Osteocyte (in vitro differentiated cells): ENCODE results near the gene EEPD1. TPM values are rescaled to one million over a fixed set of nuclear protein-coding genes. Genes with fewer than 3 reads are reported as not detected.

Experiments
- DNase-seq: peaks from one replicate; pipeline ENCODE4 v3.0.0; 2021; ENCODE audit warnings: mixed read lengths; ENCODE audit not compliant: unreplicated experiment; ENCODE audit errors: extremely low spot score
- H3K27ac Mint-ChIP-seq: one replicate; pipeline ENCODE4 v1.8.0; 2021; ENCODE audit warnings: mild to moderate bottlenecking, mixed read lengths; ENCODE audit not compliant: unreplicated experiment
- H3K27me3 Mint-ChIP-seq: one replicate; pipeline ENCODE4 v1.8.0; 2021; ENCODE audit warnings: mixed read lengths; ENCODE audit not compliant: unreplicated experiment
- H3K36me3 Mint-ChIP-seq: one replicate; pipeline ENCODE4 v1.8.0; 2021; ENCODE audit warnings: mixed read lengths; ENCODE audit not compliant: unreplicated experiment
- H3K4me1 Mint-ChIP-seq: one replicate; pipeline ENCODE4 v1.8.0; 2021; ENCODE audit warnings: mixed read lengths; ENCODE audit not compliant: unreplicated experiment
- H3K4me3 Mint-ChIP-seq: one replicate; pipeline ENCODE4 v1.8.0; 2021; ENCODE audit warnings: mild to moderate bottlenecking, moderate library complexity, mixed read lengths; ENCODE audit not compliant: unreplicated experiment
- H3K9me3 Mint-ChIP-seq: one replicate; pipeline ENCODE4 v1.8.0; 2021; ENCODE audit warnings: mixed read lengths; ENCODE audit not compliant: unreplicated experiment
- CTCF ChIP-seq: fragments of 200-600 bp; sonication (generic); IDR thresholded peaks from 2 replicates; pipeline ENCODE4 v1.5.0; 2021; ENCODE audit warnings: antibody characterized with exemption, mild to moderate bottlenecking, moderate library complexity
- total RNA-seq: library from RNA; stranded (reverse); gene quantifications from 2 replicates; pipeline ENCODE4 v1.2.1, GENCODE V29; 2021

Gene EEPD1
- total RNA-seq, 1 donor from 2014 or later: 1.3 TPM

GRCh38 chr7:36201122-36201723 is 48.2 kb downstream of the EEPD1 start:
- Mint-ChIP-seq H3K36me3 (no peaks in the 10 kb centered on the region), H3K4me3 (no peak overlapping the region), H3K9me3 (no peaks in the 10 kb centered on the region), H3K27me3 (peaks cover 10% of the 10 kb centered on the region), H3K4me1 (peaks cover 2% of the 10 kb centered on the region), H3K27ac (no peak overlapping the region)
- TF ChIP-seq CTCF: no peak
- no peak for DNase-seq

- Mint-ChIP-seq H3K4me1 (peaks cover 2% of the 10 kb centered on the region), H3K36me3 (no peaks in the 10 kb centered on the region), H3K27me3 (peaks cover 10% of the 10 kb centered on the region), H3K4me3 (no peak overlapping the region), H3K27ac (no peak overlapping the region), H3K9me3 (no peaks in the 10 kb centered on the region)
- TF ChIP-seq CTCF: no peak
- no peak for DNase-seq
These were observed 49.3 kb downstream of the EEPD1 start for GRCh38 chr7:36202398-36202797.

GRCh38 chr7:36203071-36203790 is 50.2 kb downstream of the EEPD1 start:
- TF ChIP-seq CTCF: no peak
- peaks cover 10% of the 10 kb centered on the region for H3K27me3 Mint-ChIP-seq
- no peak overlapping the region for H3K27ac Mint-ChIP-seq
- no peak overlapping the region for H3K4me3 Mint-ChIP-seq
- peaks cover 10% of the 10 kb centered on the region for H3K4me1 Mint-ChIP-seq
- DNase-seq: no peak
- H3K36me3 Mint-ChIP-seq: no peaks in the 10 kb centered on the region
- no peaks in the 10 kb centered on the region for H3K9me3 Mint-ChIP-seq

- no peak overlapping the region for H3K4me3 Mint-ChIP-seq
- peaks cover 10% of the 10 kb centered on the region for H3K27me3 Mint-ChIP-seq
- no peak for TF ChIP-seq CTCF
- no peak overlapping the region for H3K27ac Mint-ChIP-seq
- H3K36me3 Mint-ChIP-seq: no peaks in the 10 kb centered on the region
- H3K9me3 Mint-ChIP-seq: no peaks in the 10 kb centered on the region
- no peak for DNase-seq
- H3K4me1 Mint-ChIP-seq: peaks cover 12% of the 10 kb centered on the region
These were observed 51.1 kb downstream of the EEPD1 start for GRCh38 chr7:36204044-36204663.

GRCh38 chr7:36204929-36205635 is 52.0 kb downstream of the EEPD1 start:
- TF ChIP-seq CTCF: no peak
- no peaks in the 10 kb centered on the region for H3K9me3 Mint-ChIP-seq
- H3K4me3 Mint-ChIP-seq: no peak overlapping the region
- H3K36me3 Mint-ChIP-seq: no peaks in the 10 kb centered on the region
- H3K27ac Mint-ChIP-seq: no peak overlapping the region
- peaks cover 16% of the 10 kb centered on the region for H3K4me1 Mint-ChIP-seq
- peaks cover 10% of the 10 kb centered on the region for H3K27me3 Mint-ChIP-seq
- DNase-seq: no peak
